SK-N-SH (cell line): ENCODE measurements around the gene NSUN2. TPM values are rescaled to one million over a fixed set of nuclear protein-coding genes. Genes with fewer than 3 reads are reported as not detected.

Experiments
- CTCF ChIA-PET: fragments of 300-600, 350-600 bp; formaldehyde crosslinking; extraction: SDS; loops from one replicate; lab custom pipeline; 2021; lab: Yijun Ruan, JAX
- POLR2A ChIA-PET: fragments of 350-600 bp; sonication (Branson Sonifier 250); formaldehyde crosslinking; extraction: SDS; loops from one replicate; lab custom pipeline; 2020; ENCODE audit warnings: antibody characterized with exemption, inconsistent platforms; lab: Yijun Ruan, JAX
- DNase-seq: peaks from one replicate; pipeline ENCODE4 v3.0.0; 2012
- H2AFZ ChIP-seq: fragments of 200-600 bp; sonication (generic); 2 replicates; pipeline ENCODE4 v1.8.1; 2016; ENCODE audit warnings: antibody characterized with exemption, mild to moderate bottlenecking, low read depth
- H3F3A ChIP-seq: fragments of 200-600 bp; sonication (generic); replicated peaks from 2 replicates; pipeline ENCODE3; 2016; ENCODE audit warnings: antibody characterized with exemption, mild to moderate bottlenecking; ENCODE audit not compliant: insufficient read depth
- H3K27ac ChIP-seq, 2 experiments: fragments of 200-500 bp in 1 of 2; fragments of 200-600 bp in 1 of 2; sonication (Bioruptor generic) in 1 of 2; sonication (generic), shearing (Covaris generic) in 1 of 2; 2 replicates each; pipeline versions ENCODE4 v1.5.1 to v1.6.1; 2014 to 2016; ENCODE audit warnings: low read depth in 2 of 2, inconsistent platforms in 1 of 2, low read length in 1 of 2, mild to moderate bottlenecking in 1 of 2, mixed read lengths in 1 of 2
- H3K27me3 ChIP-seq: fragments of 200-600 bp; sonication (generic), shearing (Covaris generic); 2 replicates; pipeline ENCODE4 v1.6.1; 2016; ENCODE audit warnings: mixed run types; ENCODE audit not compliant: insufficient read depth
- H3K36me3 ChIP-seq, 2 experiments: fragments of 200-500 bp in 1 of 2; fragments of 200-600 bp in 1 of 2; sonication (Bioruptor generic) in 1 of 2; sonication (generic) in 1 of 2; replicated peaks in 1 of 2; 2 replicates each; pipeline versions ENCODE3 to v1.5.1; 2014 to 2016; ENCODE audit warnings: low read length in 1 of 2, mild to moderate bottlenecking in 1 of 2; ENCODE audit not compliant: insufficient read depth in 2 of 2, control insufficient read depth in 1 of 2
- H3K4me1 ChIP-seq, 2 experiments: fragments of 200-500 bp in 1 of 2; fragments of 200-600 bp in 1 of 2; sonication (Bioruptor generic) in 1 of 2; sonication (generic), shearing (Covaris generic) in 1 of 2; 2 replicates each; pipeline versions ENCODE4 v1.5.1 to v1.6.1; 2014 to 2016; ENCODE audit warnings: low read depth in 1 of 2, low read length in 1 of 2, mixed run types in 1 of 2; ENCODE audit not compliant: insufficient read depth in 2 of 2, control insufficient read depth in 1 of 2
- H3K4me2 ChIP-seq: fragments of 200-600 bp; sonication (generic), shearing (Covaris generic); 2 replicates; pipeline ENCODE4 v1.6.1; 2017; ENCODE audit warnings: mixed run types
- H3K4me3 ChIP-seq, 2 experiments: fragments of 200-500 bp in 1 of 2; fragments of 200-600 bp in 1 of 2; sonication (Bioruptor generic) in 1 of 2; sonication (generic), shearing (Covaris generic) in 1 of 2; 2 replicates each; pipeline versions ENCODE4 v1.5.1 to v1.8.1; 2014 to 2016; ENCODE audit warnings: low read depth in 2 of 2, inconsistent platforms in 1 of 2, low read length in 1 of 2, mild to moderate bottlenecking in 1 of 2, mixed read lengths in 1 of 2, moderate library complexity in 1 of 2
- H3K79me2 ChIP-seq: fragments of 200-600 bp; sonication (generic); 2 replicates; pipeline ENCODE4 v1.8.1; 2017; ENCODE audit warnings: mild to moderate bottlenecking; ENCODE audit not compliant: insufficient read depth
- H3K9ac ChIP-seq: fragments of 200-600 bp; sonication (generic); 2 replicates; pipeline ENCODE4 v1.6.1; 2017; ENCODE audit warnings: mixed run types
- H3K9me2 ChIP-seq: fragments of 200-600 bp; sonication (generic); 2 replicates; pipeline ENCODE4 v1.6.1; 2017; ENCODE audit warnings: mixed run types
- H3K9me3 ChIP-seq: fragments of 200-600 bp; sonication (generic); 2 replicates; pipeline ENCODE4 v1.6.1; 2017; ENCODE audit warnings: mixed run types, mild to moderate bottlenecking, moderate library complexity
- H4K20me1 ChIP-seq: fragments of 200-600 bp; sonication (generic); 2 replicates; pipeline ENCODE4 v1.6.1; 2017; ENCODE audit warnings: mild to moderate bottlenecking, mixed run types; ENCODE audit not compliant: insufficient read depth
- CHD2 ChIP-seq: fragments of 150-350 bp; IDR thresholded peaks from 2 replicates; pipeline ENCODE4 v1.6.1; 2018; ENCODE audit warnings: low read length; ENCODE audit not compliant: partially characterized antibody
- FOXJ3 ChIP-seq: sonication (generic); formaldehyde crosslinking; IDR thresholded peaks from 2 replicates; pipeline ENCODE4 v1.5.1; 2020; ENCODE audit warnings: mild to moderate bottlenecking, missing genetic modification reagents
- GATA2 ChIP-seq: sonication (generic); formaldehyde crosslinking; IDR thresholded peaks from 2 replicates; pipeline ENCODE4 v1.5.0; 2020; ENCODE audit warnings: mild to moderate bottlenecking, missing genetic modification reagents
- POLR2AphosphoS5 ChIP-seq: IDR thresholded peaks from 2 replicates; pipeline ENCODE4 v1.6.1; 2012; ENCODE audit warnings: low read depth, low read length
- RAD21 ChIP-seq: IDR thresholded peaks from 2 replicates; pipeline ENCODE4 v1.6.1; 2012; ENCODE audit warnings: mild to moderate bottlenecking, low read length
- RCOR1 ChIP-seq: fragments of 150-350 bp; IDR thresholded peaks from 2 replicates; pipeline ENCODE4 v1.6.1; 2017; ENCODE audit warnings: antibody characterized with exemption, low read length
- RFX5 ChIP-seq: IDR thresholded peaks from 2 replicates; pipeline ENCODE4 v1.6.1; 2012; ENCODE audit warnings: mild to moderate bottlenecking, improper control_type of control experiment, low read length
- RXRA ChIP-seq: IDR thresholded peaks from 2 replicates; pipeline ENCODE4 v1.4.0; 2012; ENCODE audit warnings: low read depth, mild to moderate bottlenecking, borderline replicate concordance
- SIN3A ChIP-seq: IDR thresholded peaks from 2 replicates; pipeline ENCODE4 v1.6.1; 2012; ENCODE audit warnings: low read depth, mild to moderate bottlenecking, low read length, moderate library complexity, borderline replicate concordance
- TAF1 ChIP-seq: IDR thresholded peaks from 2 replicates; pipeline ENCODE4 v1.6.1; 2012; ENCODE audit warnings: low read depth, mild to moderate bottlenecking, low read length, moderate library complexity, borderline replicate concordance
- WGBS: methylation state at CpG from one replicate; pipeline ENCODE4 v1.1.6; 2017; ENCODE audit warnings: low lambda C conversion rate; 5-methylcytosine and 5-hydroxymethylcytosine counted together
- polyA plus RNA-seq, 3 experiments: library from polyadenylated mRNA; depleted of rRNA; stranded (reverse); fragments of >200 nt; gene quantifications; 2 replicates each; pipeline ENCODE4 v1.2.3, GENCODE V29; 2012
- TF ChIP-seq, protein P1 (sequence below): fragments of 150-350 bp; IDR thresholded peaks from 2 replicates; pipeline ENCODE4 v1.6.1; 2017; ENCODE audit warnings: antibody characterized with exemption, low read length, low read depth, borderline replicate concordance
- TF ChIP-seq, protein P2 (sequence below): IDR thresholded peaks from 2 replicates; pipeline ENCODE4 v1.4.0; 2012; ENCODE audit warnings: low read depth
- TF ChIP-seq, protein P3 (sequence below): IDR thresholded peaks from 2 replicates; pipeline ENCODE4 v1.4.0; 2012; ENCODE audit warnings: low read depth, borderline replicate concordance
- TF ChIP-seq, protein P4 (sequence below): IDR thresholded peaks from 2 replicates; pipeline ENCODE4 v1.6.1; 2012; ENCODE audit warnings: mild to moderate bottlenecking, low read depth, low read length, moderate library complexity
- TF ChIP-seq, protein P5 (sequence below): IDR thresholded peaks from 2 replicates; pipeline ENCODE4 v1.4.0; 2012; ENCODE audit warnings: low read depth, borderline replicate concordance

Gene NSUN2
- polyA plus RNA-seq, 1 of the 3 experiments (the other 2 are of a cell fraction): 78.9 TPM

DNA sequence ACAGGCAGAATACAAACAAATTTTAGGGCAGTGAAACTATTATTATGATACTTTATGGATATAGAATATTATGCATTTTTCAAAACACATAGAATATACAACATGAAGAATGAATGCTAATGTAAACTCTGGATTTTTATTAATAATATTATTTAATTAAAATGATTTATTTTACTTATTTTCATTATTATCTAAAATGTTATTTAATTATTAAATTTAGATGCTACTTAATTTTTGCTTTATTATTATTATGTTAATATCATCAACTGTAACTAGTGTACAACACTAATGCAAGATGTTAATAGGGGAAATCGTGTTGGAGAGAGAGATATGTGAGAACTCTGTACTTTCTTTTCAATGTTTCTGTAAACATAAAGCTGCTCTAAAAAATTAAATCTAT, 41.1 kb upstream of the NSUN2 start:
- Histone ChIP-seq H3K9me2 (no peaks in the 10 kb centered on the region), H3K36me3 (peaks cover 4 to 25% of the 10 kb centered on the region in 2 experiments), H3K9ac (no peak overlapping the region), H4K20me1 (no peaks in the 10 kb centered on the region), H2AFZ (no peak overlapping the region), H3K27me3 (no peaks in the 10 kb centered on the region), H3K4me3 (no peak overlapping the region), H3K9me3 (no peaks in the 10 kb centered on the region), H3K79me2 (no peaks in the 10 kb centered on the region), H3K4me2 (no peak overlapping the region), H3F3A (no peaks in the 10 kb centered on the region), H3K27ac (no peak overlapping the region), H3K4me1 (no peaks in the 10 kb centered on the region)
- 91% methylated on average over 1 of the region's 1 CpG for WGBS
- no peak for DNase-seq
- ChIA-PET POLR2A (no interaction called here), CTCF (no interaction called here)
- TF ChIP-seq POLR2AphosphoS5: no peak
- no peak for TF ChIP-seq RFX5
- TF ChIP-seq, protein P1, sequence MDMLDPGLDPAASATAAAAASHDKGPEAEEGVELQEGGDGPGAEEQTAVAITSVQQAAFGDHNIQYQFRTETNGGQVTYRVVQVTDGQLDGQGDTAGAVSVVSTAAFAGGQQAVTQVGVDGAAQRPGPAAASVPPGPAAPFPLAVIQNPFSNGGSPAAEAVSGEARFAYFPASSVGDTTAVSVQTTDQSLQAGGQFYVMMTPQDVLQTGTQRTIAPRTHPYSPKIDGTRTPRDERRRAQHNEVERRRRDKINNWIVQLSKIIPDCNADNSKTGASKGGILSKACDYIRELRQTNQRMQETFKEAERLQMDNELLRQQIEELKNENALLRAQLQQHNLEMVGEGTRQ: no peak
- no peak for TF ChIP-seq RCOR1
- TF ChIP-seq GATA2 (CRISPR knock-in tag): no peak
- TF ChIP-seq SIN3A: no peak
- no peak for TF ChIP-seq RAD21
- TF ChIP-seq FOXJ3 (CRISPR knock-in tag): no peak
- TF ChIP-seq, protein P2, sequence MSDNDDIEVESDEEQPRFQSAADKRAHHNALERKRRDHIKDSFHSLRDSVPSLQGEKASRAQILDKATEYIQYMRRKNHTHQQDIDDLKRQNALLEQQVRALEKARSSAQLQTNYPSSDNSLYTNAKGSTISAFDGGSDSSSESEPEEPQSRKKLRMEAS: no peak
- TF ChIP-seq CHD2: no peak
- TF ChIP-seq RXRA: no peak
- TF ChIP-seq, protein P3, sequence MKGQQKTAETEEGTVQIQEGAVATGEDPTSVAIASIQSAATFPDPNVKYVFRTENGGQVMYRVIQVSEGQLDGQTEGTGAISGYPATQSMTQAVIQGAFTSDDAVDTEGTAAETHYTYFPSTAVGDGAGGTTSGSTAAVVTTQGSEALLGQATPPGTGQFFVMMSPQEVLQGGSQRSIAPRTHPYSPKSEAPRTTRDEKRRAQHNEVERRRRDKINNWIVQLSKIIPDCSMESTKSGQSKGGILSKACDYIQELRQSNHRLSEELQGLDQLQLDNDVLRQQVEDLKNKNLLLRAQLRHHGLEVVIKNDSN: no peak
- no peak for TF ChIP-seq TAF1
- TF ChIP-seq, protein P4, sequence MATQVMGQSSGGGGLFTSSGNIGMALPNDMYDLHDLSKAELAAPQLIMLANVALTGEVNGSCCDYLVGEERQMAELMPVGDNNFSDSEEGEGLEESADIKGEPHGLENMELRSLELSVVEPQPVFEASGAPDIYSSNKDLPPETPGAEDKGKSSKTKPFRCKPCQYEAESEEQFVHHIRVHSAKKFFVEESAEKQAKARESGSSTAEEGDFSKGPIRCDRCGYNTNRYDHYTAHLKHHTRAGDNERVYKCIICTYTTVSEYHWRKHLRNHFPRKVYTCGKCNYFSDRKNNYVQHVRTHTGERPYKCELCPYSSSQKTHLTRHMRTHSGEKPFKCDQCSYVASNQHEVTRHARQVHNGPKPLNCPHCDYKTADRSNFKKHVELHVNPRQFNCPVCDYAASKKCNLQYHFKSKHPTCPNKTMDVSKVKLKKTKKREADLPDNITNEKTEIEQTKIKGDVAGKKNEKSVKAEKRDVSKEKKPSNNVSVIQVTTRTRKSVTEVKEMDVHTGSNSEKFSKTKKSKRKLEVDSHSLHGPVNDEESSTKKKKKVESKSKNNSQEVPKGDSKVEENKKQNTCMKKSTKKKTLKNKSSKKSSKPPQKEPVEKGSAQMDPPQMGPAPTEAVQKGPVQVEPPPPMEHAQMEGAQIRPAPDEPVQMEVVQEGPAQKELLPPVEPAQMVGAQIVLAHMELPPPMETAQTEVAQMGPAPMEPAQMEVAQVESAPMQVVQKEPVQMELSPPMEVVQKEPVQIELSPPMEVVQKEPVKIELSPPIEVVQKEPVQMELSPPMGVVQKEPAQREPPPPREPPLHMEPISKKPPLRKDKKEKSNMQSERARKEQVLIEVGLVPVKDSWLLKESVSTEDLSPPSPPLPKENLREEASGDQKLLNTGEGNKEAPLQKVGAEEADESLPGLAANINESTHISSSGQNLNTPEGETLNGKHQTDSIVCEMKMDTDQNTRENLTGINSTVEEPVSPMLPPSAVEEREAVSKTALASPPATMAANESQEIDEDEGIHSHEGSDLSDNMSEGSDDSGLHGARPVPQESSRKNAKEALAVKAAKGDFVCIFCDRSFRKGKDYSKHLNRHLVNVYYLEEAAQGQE: no peak
- TF ChIP-seq, protein P5, sequence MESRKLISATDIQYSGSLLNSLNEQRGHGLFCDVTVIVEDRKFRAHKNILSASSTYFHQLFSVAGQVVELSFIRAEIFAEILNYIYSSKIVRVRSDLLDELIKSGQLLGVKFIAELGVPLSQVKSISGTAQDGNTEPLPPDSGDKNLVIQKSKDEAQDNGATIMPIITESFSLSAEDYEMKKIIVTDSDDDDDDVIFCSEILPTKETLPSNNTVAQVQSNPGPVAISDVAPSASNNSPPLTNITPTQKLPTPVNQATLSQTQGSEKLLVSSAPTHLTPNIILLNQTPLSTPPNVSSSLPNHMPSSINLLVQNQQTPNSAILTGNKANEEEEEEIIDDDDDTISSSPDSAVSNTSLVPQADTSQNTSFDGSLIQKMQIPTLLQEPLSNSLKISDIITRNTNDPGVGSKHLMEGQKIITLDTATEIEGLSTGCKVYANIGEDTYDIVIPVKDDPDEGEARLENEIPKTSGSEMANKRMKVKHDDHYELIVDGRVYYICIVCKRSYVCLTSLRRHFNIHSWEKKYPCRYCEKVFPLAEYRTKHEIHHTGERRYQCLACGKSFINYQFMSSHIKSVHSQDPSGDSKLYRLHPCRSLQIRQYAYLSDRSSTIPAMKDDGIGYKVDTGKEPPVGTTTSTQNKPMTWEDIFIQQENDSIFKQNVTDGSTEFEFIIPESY: no peak
